ENCODE data around the gene HYAL3.
"Not testable (repeated sequence)": the region's sequence is repeated elsewhere in the genome, so short reads cannot be mapped to it uniquely, and the experiment has no call there.

The HYAL3 gene

DNA sequence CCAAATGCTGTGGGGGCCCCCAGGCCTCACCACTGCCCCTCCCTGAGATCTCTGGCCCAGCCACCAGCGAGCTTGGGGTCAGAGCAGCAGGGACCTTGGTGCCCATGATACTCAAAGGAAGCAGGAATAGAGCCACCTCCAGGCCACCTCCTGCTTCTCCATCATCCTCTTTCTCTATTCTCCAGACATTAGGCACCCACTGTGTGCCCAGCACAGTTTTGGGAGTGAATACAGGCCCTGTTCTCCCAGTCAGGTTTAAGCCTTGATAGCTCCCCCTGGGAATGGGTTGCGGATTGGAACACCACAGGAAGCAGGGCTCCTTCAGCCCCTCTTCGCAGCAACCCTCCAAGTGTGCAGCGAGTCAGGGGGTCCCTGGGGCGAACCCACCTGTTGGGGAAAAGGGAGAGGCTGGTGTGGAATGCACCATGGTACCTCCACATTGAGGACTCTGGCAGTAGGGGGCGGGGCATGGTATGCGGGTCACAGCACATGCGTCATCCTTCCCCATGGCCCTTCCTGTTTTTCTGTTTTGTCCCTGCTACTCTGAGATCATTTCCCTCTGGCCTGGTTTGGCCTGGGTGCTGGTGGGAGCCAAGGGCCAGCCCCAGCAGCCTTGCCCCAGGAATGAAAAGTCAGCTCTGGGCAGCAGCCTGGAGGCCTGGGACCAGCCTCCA lies 44.5 kb downstream of the HYAL3 start:
- DNase-seq: no peak

DNA sequence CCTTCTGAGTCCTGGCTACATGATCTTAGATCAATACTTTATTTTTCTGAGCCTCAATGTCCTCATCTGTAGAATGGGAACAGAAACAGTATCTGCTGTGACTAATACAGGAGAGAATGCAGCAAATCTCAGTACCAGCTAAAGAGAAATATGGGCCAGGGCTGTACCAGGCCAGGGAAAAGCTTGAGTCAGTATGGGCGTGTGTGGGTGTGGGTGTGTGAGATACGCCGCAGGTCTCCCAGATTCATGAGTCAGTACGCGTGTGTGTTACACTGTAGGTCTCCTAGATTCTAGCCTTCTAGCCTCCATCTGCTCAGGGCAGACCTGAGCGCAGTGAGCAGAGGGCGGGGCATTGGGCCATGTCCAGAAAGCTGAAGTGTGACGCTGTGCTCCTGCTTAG lies 48.0 kb downstream of the HYAL3 start:
- DNase-seq: no peak

DNA sequence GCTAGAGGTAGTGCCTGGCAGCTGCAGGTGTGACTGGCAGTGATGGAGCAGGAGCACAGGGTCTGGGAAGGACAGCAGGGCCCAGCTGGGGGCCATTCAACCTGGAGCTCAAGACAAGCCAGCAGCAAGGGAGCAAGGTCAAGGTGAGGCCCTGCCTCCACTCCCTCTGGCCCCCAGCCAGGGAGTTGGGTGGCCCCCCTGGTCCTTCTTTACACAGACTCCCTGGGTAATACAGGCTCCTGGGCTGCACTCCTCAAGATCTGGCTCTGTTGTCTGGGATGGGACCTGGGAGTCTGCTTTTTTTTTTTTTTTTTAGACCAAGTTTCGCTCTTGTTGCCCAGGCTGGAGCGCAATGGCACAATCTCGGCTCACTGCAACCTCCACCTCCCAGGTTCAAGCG lies 48.7 kb downstream of the HYAL3 start:
- DNase-seq: no peak

DNA sequence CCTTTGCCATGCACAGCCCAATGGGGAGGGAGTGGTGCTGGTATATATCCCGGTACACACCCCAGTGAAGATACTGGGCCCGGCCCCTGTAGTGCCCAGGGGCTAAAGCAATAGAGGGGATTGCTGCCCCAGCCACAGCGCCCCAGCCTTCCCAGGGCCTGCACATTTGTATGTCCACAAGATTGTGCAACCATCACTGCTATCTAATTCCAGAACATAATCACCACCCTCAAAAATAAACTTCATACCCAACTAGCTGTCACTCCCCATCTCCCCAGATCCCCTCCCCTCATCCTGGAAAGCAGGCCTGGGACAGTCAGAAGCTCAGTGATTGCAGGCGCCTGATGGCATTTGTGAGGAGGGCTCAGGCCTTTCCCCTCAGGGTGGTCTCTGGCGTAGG lies 49.7 kb downstream of the HYAL3 start:
- no peak for DNase-seq

DNA sequence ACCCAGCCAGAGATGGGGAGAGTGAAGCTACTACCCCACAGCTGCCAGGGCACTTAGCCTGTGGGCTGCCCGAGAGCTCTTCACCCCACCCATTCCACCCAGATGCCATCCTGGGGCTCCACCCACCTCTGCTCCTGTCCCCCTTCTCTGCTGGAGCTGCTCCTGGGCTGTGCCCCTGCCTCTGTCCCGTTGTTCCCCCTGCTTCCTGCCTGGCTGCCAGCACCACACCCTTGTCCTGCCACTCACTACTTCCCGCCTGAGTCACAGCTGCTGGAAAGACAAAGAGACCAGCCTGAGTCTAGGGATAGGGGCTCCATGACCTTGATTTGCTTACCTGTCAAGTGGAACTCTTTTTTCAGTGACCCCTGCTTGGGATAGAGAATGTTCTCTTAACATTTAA lies 50.8 kb downstream of the HYAL3 start:
- DNase-seq: no peak

DNA sequence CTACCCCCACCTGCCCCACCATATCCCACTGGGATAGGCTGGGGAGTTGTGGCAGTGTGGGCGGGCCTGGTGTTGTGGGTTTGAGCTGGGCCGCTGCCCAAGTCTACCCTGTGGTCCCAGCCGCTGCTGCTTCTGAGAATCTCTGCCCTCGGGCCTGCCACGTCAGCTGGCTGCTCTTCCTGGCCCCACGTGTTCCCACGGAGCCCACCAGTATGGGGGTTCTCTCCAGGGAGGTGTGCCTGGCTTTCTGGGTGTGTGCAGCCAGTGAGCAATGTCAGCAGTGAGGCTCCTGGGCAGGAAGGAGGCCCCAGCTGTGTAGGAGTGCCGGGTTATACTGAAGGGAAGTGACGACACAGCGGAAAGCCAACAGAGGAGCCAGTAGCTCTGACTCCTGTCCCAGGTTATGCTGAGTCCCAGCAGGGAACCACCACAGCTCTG lies 52.7 kb downstream of the HYAL3 start:
- no peak for DNase-seq

DNA sequence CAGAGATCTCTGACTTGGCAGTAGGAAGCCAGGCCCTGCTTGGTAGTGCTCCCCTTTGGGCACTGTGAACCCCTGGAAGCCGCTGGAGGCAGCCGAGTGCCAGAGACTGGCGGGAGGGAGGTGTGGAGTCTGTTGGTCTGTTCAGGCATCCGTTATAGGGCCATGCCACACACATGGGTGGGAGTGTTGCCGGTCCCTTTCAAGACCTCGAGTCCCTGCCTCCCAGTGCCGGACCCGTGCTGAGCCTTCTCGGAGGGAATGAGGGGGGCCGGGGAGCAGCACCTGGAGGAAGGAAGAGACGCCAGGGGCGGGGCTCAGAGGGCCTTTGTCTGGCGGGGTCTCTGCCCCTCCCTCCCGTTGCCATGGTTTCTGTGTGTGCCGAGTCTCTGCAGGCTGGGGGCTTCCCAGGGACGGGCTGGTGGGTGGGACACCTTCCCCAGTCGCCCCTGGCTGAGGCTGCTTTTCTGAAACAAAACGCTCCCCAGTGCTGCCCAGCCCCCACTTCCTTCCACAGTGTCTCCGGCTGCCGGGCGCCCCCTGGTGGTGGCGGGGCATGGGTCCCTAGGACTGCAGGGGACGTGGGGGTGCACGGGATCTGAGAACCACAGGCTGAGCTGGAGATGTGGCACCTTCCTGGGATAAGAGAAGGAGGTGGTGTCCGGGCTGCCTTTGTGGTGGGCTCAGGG lies 53.2 kb downstream of the HYAL3 start:
- DNase-seq: no peak

DNA sequence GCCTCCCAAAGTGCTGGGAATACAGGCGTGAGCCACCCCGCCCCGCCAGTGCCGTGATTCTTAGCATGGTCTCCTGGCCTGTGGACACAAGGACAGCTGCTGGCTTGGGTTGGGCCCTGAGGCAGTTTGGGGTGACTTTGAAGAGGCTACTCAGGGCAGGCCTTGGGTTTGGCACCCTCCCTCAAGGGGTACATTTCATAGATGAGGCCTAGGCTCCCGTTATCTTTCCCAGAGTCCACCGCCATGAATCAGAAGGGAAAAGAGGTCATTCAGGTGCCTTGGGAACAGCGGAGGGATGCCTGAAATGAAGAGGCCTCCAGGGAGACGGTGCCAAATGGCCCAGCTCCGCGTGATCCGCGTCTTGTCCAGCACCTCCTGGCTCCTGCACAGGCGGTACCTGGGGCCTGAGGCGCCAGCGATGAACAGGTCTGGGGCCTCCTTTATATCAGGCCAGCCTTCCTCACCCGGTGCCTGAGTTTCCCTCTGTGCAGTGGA lies 53.9 kb downstream of the HYAL3 start:
- no peak for DNase-seq

DNA sequence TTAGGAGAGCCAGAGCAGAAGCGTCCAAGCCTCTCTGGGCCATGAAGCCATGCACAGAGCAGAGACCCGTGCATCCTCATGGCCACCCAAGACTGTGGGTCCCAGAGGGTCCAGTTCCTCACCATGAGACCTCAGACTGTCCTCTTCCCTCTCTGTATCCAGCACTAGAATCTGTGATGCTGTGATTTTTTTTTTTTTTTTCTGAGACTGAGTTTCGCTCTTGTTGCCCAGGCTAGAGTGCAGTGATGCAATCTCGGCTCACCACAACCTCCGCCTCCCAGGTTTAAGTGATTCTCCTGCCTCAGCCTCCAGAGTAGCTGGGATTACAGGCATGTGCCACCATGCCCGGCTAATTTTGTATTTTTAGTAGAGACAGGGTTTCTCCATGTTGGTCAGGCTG lies 54.4 kb downstream of the HYAL3 start:
- DNase-seq: not testable (repeated sequence)

DNA sequence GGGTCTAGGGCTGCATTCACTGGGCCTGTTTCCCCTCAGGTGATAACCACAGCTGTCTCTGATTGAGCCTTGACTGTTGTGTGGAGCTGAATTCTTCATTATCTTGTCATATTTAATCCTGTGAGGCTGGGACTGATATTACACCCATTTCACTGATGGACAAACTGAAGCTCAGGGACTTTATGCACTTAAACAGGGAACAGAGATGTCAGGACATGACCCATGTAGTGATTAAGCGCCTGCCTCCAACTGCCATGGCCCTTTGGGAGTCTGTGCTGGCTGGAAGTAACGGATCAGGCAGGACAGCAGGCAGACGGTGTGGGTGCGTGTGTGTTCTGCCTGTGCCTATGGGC lies 55.7 kb downstream of the HYAL3 start:
- DNase-seq: no peak

DNA sequence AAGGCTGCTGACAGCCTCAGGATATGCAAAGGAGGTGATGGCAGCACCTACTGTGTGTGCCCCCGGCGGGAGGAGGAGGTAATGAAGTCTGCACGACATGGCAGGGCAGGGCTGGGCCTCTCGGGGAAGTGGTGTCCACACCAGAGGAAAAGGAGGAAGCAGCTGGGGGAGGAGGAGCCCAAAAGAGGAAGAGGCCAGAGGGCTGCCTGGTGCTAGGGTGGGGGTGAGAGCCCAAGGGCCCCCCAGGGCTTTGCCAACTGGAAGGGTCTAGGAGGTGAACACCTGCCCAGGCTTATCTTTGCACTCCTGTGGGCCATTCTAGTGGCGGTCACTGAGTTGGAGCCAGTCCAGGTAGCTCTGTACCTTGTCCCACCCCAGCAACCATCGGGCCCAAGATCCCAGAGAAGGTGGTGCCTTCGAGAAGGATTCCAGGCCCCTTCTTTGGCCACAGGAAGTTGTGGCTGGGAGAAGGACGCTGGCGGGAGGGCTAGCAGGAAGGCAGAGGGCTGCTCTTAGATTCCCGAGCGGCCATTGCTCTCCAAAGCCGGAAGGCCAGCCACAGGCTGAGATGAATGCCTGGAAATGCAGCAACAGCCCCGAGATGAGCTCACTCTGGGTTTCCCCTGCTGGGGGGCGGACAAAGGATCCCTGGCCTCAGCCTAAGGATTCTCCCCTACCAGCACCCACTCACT lies 56.2 kb downstream of the HYAL3 start:
- no peak for DNase-seq

Measured in NCI-H187 treated with DMSO at 0.1 percent for 48 hours (cell line).